Thyroid gland (tissue), 4 donors: Measurements from ENCODE around the gene S100A3. TPM values are rescaled to one million over a fixed set of nuclear protein-coding genes. Genes with fewer than 3 reads are reported as not detected.
A peak's percentile ranks its signal among the peaks of the same experiment; 100 is the strongest.
"Not testable (repeated sequence)": the region's sequence is repeated elsewhere in the genome, so short reads cannot be mapped to it uniquely, and the experiment has no call there.

Source experiments
- DNase-seq, 2 donors: peaks; one replicate each; pipeline ENCODE4 v3.0.0-alpha.2; 2019
- H3K27ac ChIP-seq, 3 donors: fragments of 200-600 bp; sonication (generic); 1 replicate in 2 of 3; 2 replicates in 1 of 3; pipeline ENCODE4 v1.5.1; 2016 to 2019; ENCODE audit warnings: mild to moderate bottlenecking in 1 of 3, moderate library complexity in 1 of 3
- H3K27me3 ChIP-seq: fragments of 200-600 bp; sonication (generic); one replicate; pipeline ENCODE4 v1.5.1; 2019
- H3K36me3 ChIP-seq, 2 donors: fragments of 200-600 bp; sonication (generic); one replicate each; pipeline ENCODE4 v1.5.1; 2016 to 2019
- H3K4me1 ChIP-seq, 2 donors: fragments of 200-600 bp; sonication (generic); one replicate each; pipeline ENCODE4 v1.5.1; 2017 to 2019
- H3K4me3 ChIP-seq, 3 donors: fragments of 200-600 bp; sonication (generic); replicated peaks in 1 of 3; 1 replicate in 2 of 3; 2 replicates in 1 of 3; pipeline ENCODE4 v1.5.1; 2016; ENCODE audit warnings: mild to moderate bottlenecking in 1 of 3
- H3K9me3 ChIP-seq: fragments of 200-600 bp; sonication (generic); one replicate; pipeline ENCODE4 v1.5.1; 2017
- CTCF ChIP-seq, 6 experiments: fragments of 200-600 bp in 3 of 6; fragments of 450-650 bp in 3 of 6; sonication (generic) in 3 of 6; IDR thresholded peaks; one replicate each; pipeline ENCODE4 v1.5.1; 2016 to 2019; ENCODE audit warnings: antibody characterized with exemption in 6 of 6, mild to moderate bottlenecking in 2 of 6, inconsistent platforms in 1 of 6, moderate library complexity in 1 of 6
- POLR2A ChIP-seq, 2 donors: fragments of 450-650 bp; IDR thresholded peaks; one replicate each; pipeline ENCODE4 v1.6.1; 2017; ENCODE audit warnings: antibody characterized with exemption in 2 of 2, mild to moderate bottlenecking in 2 of 2, moderate library complexity in 1 of 2
- WGBS, 2 donors: methylation state at CpG; one replicate each; pipeline ENCODE4 v1.1.5; 2017; 5-methylcytosine and 5-hydroxymethylcytosine counted together
- intact Hi-C: fragments of 100-400 bp; cut with DNase I; formaldehyde crosslinking; loops from one replicate; pipeline ENCODE4 v1.15.1; 2023
- total RNA-seq, 4 donors: library from RNA; depleted of rRNA; stranded (reverse); fragments of >200 nt; gene quantifications; one replicate each; pipeline ENCODE4 v1.2.3, GENCODE V29; 2016

Gene S100A3
- total RNA-seq, 4 donors from 2014 or later: 0.83 to 1.7 TPM; not detected in 2

GRCh38 chr1:153588482-153588881, 39.4 kb upstream of the S100A3 start:
- no peaks in the 10 kb centered on the region for H3K9me3 ChIP-seq
- no peak overlapping the region for H3K4me3 ChIP-seq
- intact Hi-C loops: no loop called here
- peaks cover 12 to 14% of the 10 kb centered on the region in 2 donors for H3K4me1 ChIP-seq
- no peaks in the 10 kb centered on the region for H3K27me3 ChIP-seq
- H3K36me3 ChIP-seq: no peaks in the 10 kb centered on the region
- H3K27ac ChIP-seq: no peak overlapping the region
- no peak for DNase-seq
- no peak for TF ChIP-seq CTCF (IDR thresholded peaks at IDR 0.05)
- TF ChIP-seq POLR2A (IDR thresholded peaks at IDR 0.05): no peak
- 87 to 94% methylated on average over 2 of the region's 2 CpGs for WGBS, 2 donors

DNA sequence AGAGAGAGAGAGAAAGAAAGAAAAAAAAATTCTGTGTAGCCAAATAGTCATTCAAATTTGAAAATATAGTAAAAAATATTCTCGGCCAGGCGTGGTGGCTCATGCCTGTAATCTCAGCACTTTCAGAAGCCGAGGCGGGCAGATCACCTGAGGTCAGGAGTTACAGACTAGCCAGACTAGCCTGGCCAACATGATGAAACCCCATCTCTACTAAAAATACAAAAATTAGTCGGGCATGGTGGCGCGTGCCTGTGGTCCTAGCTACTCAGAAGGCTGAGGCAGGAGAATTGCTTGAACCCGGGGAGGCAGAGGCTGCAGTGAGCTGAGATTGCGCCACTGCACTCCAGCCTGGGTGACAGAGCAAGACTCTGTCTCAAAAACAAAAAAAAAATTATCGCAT, 39.0 kb upstream of the S100A3 start:
- H3K9me3 ChIP-seq, H3K4me3 ChIP-seq, H3K27me3 ChIP-seq, H3K36me3 ChIP-seq, intact Hi-C loops: not testable (repeated sequence)
- H3K27ac ChIP-seq: peak overlapping the region in 1 of 3 donors; percentile 52
- H3K4me1 ChIP-seq: peaks cover 12 to 14% of the 10 kb centered on the region in 2 donors
- 46 to 56% methylated on average over 10 of the region's 10 CpGs for WGBS, 2 donors
- peak; percentile 64 to 71 for DNase-seq

DNA sequence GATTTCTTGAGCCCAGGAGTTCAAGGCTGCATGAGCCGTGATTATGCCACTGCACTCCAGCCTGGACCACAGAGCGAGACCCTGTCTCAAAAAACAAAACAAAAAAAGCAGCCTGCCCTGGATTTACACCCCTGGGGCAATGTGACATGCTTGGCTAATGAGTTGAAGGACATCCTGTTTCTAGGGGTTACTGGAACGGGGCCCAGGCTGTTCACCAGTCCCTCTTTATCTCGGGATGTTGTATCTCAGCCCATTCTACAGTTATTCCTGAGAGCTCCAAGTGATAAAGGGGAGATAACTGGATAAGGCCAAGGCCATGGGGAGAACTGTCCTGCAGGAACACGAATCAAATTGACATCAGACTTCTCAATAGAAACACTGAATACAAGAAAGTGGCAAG, 38.3 kb upstream of the S100A3 start:
- no peak for TF ChIP-seq CTCF (IDR thresholded peaks at IDR 0.05)
- TF ChIP-seq POLR2A (IDR thresholded peaks at IDR 0.05): no peak
- no peaks in the 10 kb centered on the region for H3K9me3 ChIP-seq
- WGBS, 2 donors: 54 to 55% methylated on average over 5 of the region's 5 CpGs
- intact Hi-C loops: no loop called here
- no peaks in the 10 kb centered on the region for H3K36me3 ChIP-seq
- peak in 1 of 2 donors; percentile 47 for DNase-seq
- H3K4me1 ChIP-seq: peaks cover 8 to 12% of the 10 kb centered on the region in 2 donors
- no peak overlapping the region for H3K4me3 ChIP-seq
- no peak overlapping the region for H3K27ac ChIP-seq
- no peaks in the 10 kb centered on the region for H3K27me3 ChIP-seq

GRCh38 chr1:153586347-153586746, 37.3 kb upstream of the S100A3 start:
- no peak for DNase-seq
- H3K4me3 ChIP-seq: no peak overlapping the region
- 37 to 39% methylated on average over 1 of the region's 1 CpG for WGBS, 2 donors
- intact Hi-C loops: no loop called here
- no peaks in the 10 kb centered on the region for H3K27me3 ChIP-seq
- H3K36me3 ChIP-seq: no peaks in the 10 kb centered on the region
- no peak overlapping the region for H3K27ac ChIP-seq
- no peaks in the 10 kb centered on the region for H3K9me3 ChIP-seq
- no peak for TF ChIP-seq POLR2A (IDR thresholded peaks at IDR 0.05)
- TF ChIP-seq CTCF (IDR thresholded peaks at IDR 0.05): no peak
- peaks cover 8 to 12% of the 10 kb centered on the region in 2 donors for H3K4me1 ChIP-seq

GRCh38 chr1:153585006-153585405, 35.9 kb upstream of the S100A3 start:
- 94 to 100% methylated on average over 1 of the region's 1 CpG for WGBS, 2 donors
- Histone ChIP-seq H3K36me3 (no peaks in the 10 kb centered on the region), H3K27me3 (no peaks in the 10 kb centered on the region), H3K4me3 (no peak overlapping the region), H3K4me1 (peaks cover 8 to 12% of the 10 kb centered on the region in 2 donors), H3K9me3 (no peaks in the 10 kb centered on the region), H3K27ac (no peak overlapping the region)
- no peak for TF ChIP-seq CTCF (IDR thresholded peaks at IDR 0.05)
- TF ChIP-seq POLR2A (IDR thresholded peaks at IDR 0.05): no peak
- intact Hi-C loops: no loop called here
- no peak for DNase-seq

GRCh38 chr1:153583976-153584375, 34.9 kb upstream of the S100A3 start:
- Histone ChIP-seq H3K9me3 (no peaks in the 10 kb centered on the region), H3K27ac (no peak overlapping the region), H3K27me3 (no peaks in the 10 kb centered on the region), H3K4me1 (peaks cover 8 to 12% of the 10 kb centered on the region in 2 donors), H3K36me3 (no peaks in the 10 kb centered on the region), H3K4me3 (no peak overlapping the region)
- TF ChIP-seq POLR2A (IDR thresholded peaks at IDR 0.05) (no peak), CTCF (IDR thresholded peaks at IDR 0.05) (no peak)
- no peak for DNase-seq
- intact Hi-C loops: no loop called here
- 83 to 90% methylated on average over 2 of the region's 2 CpGs for WGBS, 2 donors

DNA sequence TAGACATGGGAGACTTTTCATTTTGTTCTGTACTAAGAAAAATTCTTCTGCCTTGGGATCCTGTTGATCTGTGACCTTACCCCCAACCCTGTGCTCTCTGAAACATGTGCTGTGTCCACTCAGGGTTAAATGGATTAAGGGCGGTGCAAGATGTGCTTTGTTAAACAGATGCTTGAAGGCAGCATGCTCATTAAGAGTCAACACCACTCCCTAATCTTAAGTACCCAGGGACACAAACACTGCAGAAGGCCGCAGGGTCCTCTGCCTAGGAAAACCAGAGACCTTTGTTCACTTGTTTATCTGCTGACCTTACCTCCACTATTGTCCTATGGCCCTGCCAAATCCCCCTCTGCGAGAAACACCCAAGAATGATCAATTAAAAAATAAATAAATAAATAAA, 34.5 kb upstream of the S100A3 start:
- WGBS, 2 donors: 86 to 93% methylated on average over 3 of the region's 3 CpGs
- H3K27ac ChIP-seq, H3K4me3 ChIP-seq, intact Hi-C loops, H3K36me3 ChIP-seq, H3K9me3 ChIP-seq, H3K27me3 ChIP-seq, DNase-seq: not testable (repeated sequence)
- H3K4me1 ChIP-seq: peaks cover 8 to 12% of the 10 kb centered on the region in 2 donors

DNA sequence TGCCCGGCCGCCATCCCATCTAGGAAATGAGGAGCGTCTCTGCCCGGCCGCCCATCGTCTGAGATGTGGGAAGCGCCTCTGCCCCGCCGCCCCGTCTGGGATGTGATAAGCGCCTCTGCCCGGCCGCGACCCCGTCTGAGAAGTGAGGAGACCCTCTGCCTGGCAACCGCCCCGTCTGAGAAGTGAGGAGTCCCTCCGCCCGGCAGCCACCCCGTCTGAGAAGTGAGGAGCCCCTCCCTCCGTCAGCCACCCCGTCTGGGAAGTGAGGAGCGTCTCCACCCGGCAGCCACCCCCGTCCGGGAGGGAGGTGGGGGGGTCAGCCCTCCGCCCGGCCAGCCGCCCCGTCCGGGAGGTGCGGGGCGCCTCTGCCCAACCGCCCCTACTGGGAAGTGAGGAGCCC, 33.8 kb upstream of the S100A3 start:
- H3K4me1 ChIP-seq, intact Hi-C loops, H3K9me3 ChIP-seq, H3K27me3 ChIP-seq, DNase-seq, H3K4me3 ChIP-seq, H3K36me3 ChIP-seq, H3K27ac ChIP-seq: not testable (repeated sequence)
- WGBS, 2 donors: 94 to 95% methylated on average over 10 to 16 of the region's 34 CpGs
